K562 (cell line): Measurements from ENCODE around the gene UGP2. TPM values are rescaled to one million over a fixed set of nuclear protein-coding genes. Genes with fewer than 3 reads are reported as not detected.
A peak's percentile ranks its signal among the peaks of the same experiment; 100 is the strongest.

Experiments
- ADNP ChIP-seq: fragments of 200-800 bp; sonication (Bioruptor generic); IDR thresholded peaks from 2 replicates; pipeline ENCODE4 v1.6.1; 2016; ENCODE audit warnings: missing genetic modification characterization, missing compliant biosample characterization
- BCL6 ChIP-seq: fragments of 250-450 bp; sonication (Bioruptor Pico); IDR thresholded peaks from 2 replicates; pipeline ENCODE4 v1.4.0; 2020
- CBX8 ChIP-seq: fragments of 200-600 bp; sonication (generic); IDR thresholded peaks from 2 replicates; pipeline ENCODE4 v1.6.1; 2012; ENCODE audit warnings: borderline replicate concordance, mixed run types, low read depth, mild to moderate bottlenecking, moderate library complexity, mixed read lengths, low read length, control low read depth, inconsistent platforms; ENCODE audit not compliant: poor library complexity, severe bottlenecking; ENCODE audit errors: extremely low read depth
- CREB5 ChIP-seq: fragments of 250-450 bp; sonication (Bioruptor Pico); IDR thresholded peaks from 2 replicates; pipeline ENCODE4 v1.5.0; 2020; ENCODE audit warnings: mild to moderate bottlenecking
- GMEB1 ChIP-seq: fragments of 250-450 bp; sonication (Bioruptor Pico); IDR thresholded peaks from 2 replicates; pipeline ENCODE4 v1.4.0; 2020; ENCODE audit warnings: mild to moderate bottlenecking
- GTF2F1 ChIP-seq: IDR thresholded peaks from 2 replicates; pipeline ENCODE4 v1.6.1; 2011; ENCODE audit warnings: low read depth, low read length, improper control_type of control experiment
- HNRNPLL ChIP-seq: fragments of 200-400 bp; formaldehyde crosslinking; IDR thresholded peaks from 2 replicates; pipeline ENCODE4 v1.6.1; 2017; ENCODE audit warnings: low read length, low read depth, mild to moderate bottlenecking; ENCODE audit not compliant: poor library complexity, severe bottlenecking
- RBM22 ChIP-seq: fragments of 200-400 bp; formaldehyde crosslinking; IDR thresholded peaks from 2 replicates; pipeline ENCODE4 v1.6.1; 2018; ENCODE audit warnings: low read length, low read depth; ENCODE audit not compliant: poor library complexity, severe bottlenecking
- TFE3 ChIP-seq: fragments of 450-650 bp; formaldehyde crosslinking; IDR thresholded peaks from 2 replicates; pipeline ENCODE4 v1.4.0; 2020; ENCODE audit warnings: mild to moderate bottlenecking, mixed read lengths
- ZBTB33 ChIP-seq: sonication (generic); formaldehyde crosslinking; IDR thresholded peaks from 2 replicates; pipeline ENCODE4 v1.8.1; 2023; ENCODE audit warnings: mild to moderate bottlenecking, missing genetic modification reagents
- ZNF280A ChIP-seq: fragments of 450-650 bp; IDR thresholded peaks from 2 replicates; pipeline ENCODE4 v1.6.1; 2018; ENCODE audit warnings: mild to moderate bottlenecking, low read depth; ENCODE audit not compliant: partially characterized antibody
- ZNF398 ChIP-seq: fragments of 250-450 bp; sonication (Bioruptor Pico); IDR thresholded peaks from 2 replicates; pipeline ENCODE4 v1.8.0; 2021; ENCODE audit warnings: moderate library complexity, mild to moderate bottlenecking, inconsistent platforms
- ZNF445 ChIP-seq: fragments of 250-450 bp; sonication (Bioruptor Pico); IDR thresholded peaks from 2 replicates; pipeline ENCODE4 v1.4.0; 2020; ENCODE audit warnings: low read depth, mild to moderate bottlenecking, moderate library complexity
- polyA plus RNA-seq, 8 experiments: library from polyadenylated mRNA; depleted of rRNA in 4 of 8; stranded (reverse) in 5 of 8; unstranded in 3 of 8; fragments of >200 nt; fragmentation: Nextera tagmentation in 2 of 8; fragmentation: Illumina TruSeq in 1 of 8; extraction: Ambion mirVana in 2 of 8; extraction: Trizol in 1 of 8; gene quantifications; 2 replicates each; pipeline versions ENCODE4 v1.2.1 to v1.2.3, GENCODE V29; 2011 to 2014; ENCODE audit warnings: inconsistent platforms in 1 of 8, missing spikeins in 1 of 8
- total RNA-seq, 7 experiments: library from RNA; depleted of rRNA in 6 of 7; stranded (reverse); fragments of >200 nt in 6 of 7; fragmentation: Illumina TruSeq in 2 of 7; extraction: Trizol in 2 of 7; gene quantifications; 2 replicates each; pipeline versions ENCODE4 v1.2.1 to v1.2.3, GENCODE V29; 2011 to 2021; ENCODE audit warnings: low replicate concordance in 1 of 7

Gene UGP2
- total and polyA plus RNA-seq, 9 of the 15 experiments (the other 6 are each of a cell fraction or from before 2014, with no cell fraction given): 25.2 to 69.3 (median 58.9) TPM

- TF ChIP-seq ZBTB33 (CRISPR knock-in tag) (0 out of 2 replicates have a peak, but pooled peaks have one; percentile 9), CBX8 (no peak), ZNF445 (no peak), GMEB1 (peak; percentile 70), GTF2F1 (0 out of 2 replicates have a peak, but pooled peaks have one; percentile 68), ZNF398 (no peak), ZNF280A (no peak), RBM22 (peak; percentile 0), CREB5 (no peak), TFE3 (no peak), HNRNPLL (peak; percentile 85), BCL6 (no peak), ADNP (no peak)
These were observed 877 bp upstream of the UGP2 start (continued) for GRCh38 chr2:63840785-63841253.
